Cardiac muscle cell (in vitro differentiated cells and primary cell): ENCODE results near the gene PTDSS2. TPM values are rescaled to one million over a fixed set of nuclear protein-coding genes. Genes with fewer than 3 reads are reported as not detected.

Experiments used
- DNase-seq, 2 donors: peaks; one replicate each; pipeline versions ENCODE4 v3.0.0 to v3.0.0-alpha.2; 2010 to 2017; ENCODE audit warnings: low read depth in 1 of 2, low spot score in 1 of 2
- H3K27ac ChIP-seq: fragments of 200-600 bp; sonication (generic); 2 replicates; pipeline ENCODE4 v1.5.1; 2016
- H3K27me3 ChIP-seq: fragments of 200-600 bp; sonication (generic); 2 replicates; pipeline ENCODE4 v1.6.0; 2016; ENCODE audit warnings: control low read depth
- H3K36me3 ChIP-seq: fragments of 200-600 bp; sonication (generic); 2 replicates; pipeline ENCODE4 v1.5.1; 2016; ENCODE audit warnings: control low read depth
- H3K4me1 ChIP-seq: fragments of 200-600 bp; sonication (generic); 2 replicates; pipeline ENCODE4 v1.8.1; 2017; ENCODE audit warnings: low read depth, mild to moderate bottlenecking, mixed run types
- H3K4me3 ChIP-seq: fragments of 200-600 bp; sonication (generic); 2 replicates; pipeline ENCODE4 v1.5.1; 2016; ENCODE audit warnings: mild to moderate bottlenecking
- H3K9me3 ChIP-seq: fragments of 200-600 bp; sonication (generic); 2 replicates; pipeline ENCODE4 v1.5.1; 2017; ENCODE audit warnings: low read depth, mild to moderate bottlenecking, control low read depth
- CTCF ChIP-seq: IDR thresholded peaks from 2 replicates; pipeline ENCODE4 v1.5.1; 2012; ENCODE audit warnings: low read depth, mild to moderate bottlenecking, low read length
- polyA plus RNA-seq: library from polyadenylated mRNA; unstranded; fragments of >200 nt; fragmentation: Nextera tagmentation; extraction: Ambion mirVana; gene quantifications from 2 replicates; pipeline ENCODE4 v1.2.1, GENCODE V29; 2016
- total RNA-seq: library from RNA; depleted of rRNA; stranded (reverse); fragments of >200 nt; gene quantifications from 2 replicates; pipeline ENCODE4 v1.2.3, GENCODE V29; 2016

The PTDSS2 gene
- total and polyA plus RNA-seq, 2 experiments from 2014 or later: 69.6 to 202 TPM

- no peak for DNase-seq
- H3K4me3 ChIP-seq: no peak overlapping the region
These were observed 32.3 kb upstream of the PTDSS2 start for GRCh38 chr11:417652-418342.

GRCh38 chr11:418343-419247 is 31.5 kb upstream of the PTDSS2 start:
- DNase-seq: no peak
- peaks cover 3% of the 10 kb centered on the region for H3K4me1 ChIP-seq
- no peak overlapping the region for H3K27ac ChIP-seq
- H3K27me3 ChIP-seq: peaks cover 53% of the 10 kb centered on the region
- H3K9me3 ChIP-seq: no peaks in the 10 kb centered on the region
- no peaks in the 10 kb centered on the region for H3K36me3 ChIP-seq
- H3K4me3 ChIP-seq: no peak overlapping the region
- TF ChIP-seq CTCF: no peak

More at GRCh38 chr11:417652-418342, 32.3 kb upstream of the PTDSS2 start:
- H3K36me3 ChIP-seq: no peaks in the 10 kb centered on the region
- TF ChIP-seq CTCF: no peak
- no peak overlapping the region for H3K27ac ChIP-seq
- H3K27me3 ChIP-seq: peaks cover 57% of the 10 kb centered on the region
- H3K9me3 ChIP-seq: no peaks in the 10 kb centered on the region
- peaks cover 3% of the 10 kb centered on the region for H3K4me1 ChIP-seq

- Histone ChIP-seq H3K4me1 (peaks cover 3% of the 10 kb centered on the region), H3K4me3 (no peak overlapping the region), H3K27ac (no peak overlapping the region), H3K27me3 (peaks cover 52% of the 10 kb centered on the region), H3K36me3 (no peaks in the 10 kb centered on the region), H3K9me3 (no peaks in the 10 kb centered on the region)
- no peak for TF ChIP-seq CTCF
- no peak for DNase-seq
These were observed 30.7 kb upstream of the PTDSS2 start for GRCh38 chr11:419248-420005.

- H3K4me1 ChIP-seq: peaks cover 3% of the 10 kb centered on the region
- no peaks in the 10 kb centered on the region for H3K36me3 ChIP-seq
- H3K9me3 ChIP-seq: no peaks in the 10 kb centered on the region
- no peak overlapping the region for H3K27ac ChIP-seq
- H3K4me3 ChIP-seq: no peak overlapping the region
- H3K27me3 ChIP-seq: peaks cover 44% of the 10 kb centered on the region
- TF ChIP-seq CTCF: no peak
- no peak for DNase-seq
These were observed 29.8 kb upstream of the PTDSS2 start for GRCh38 chr11:420054-420910.

GRCh38 chr11:420911-421321 is 29.2 kb upstream of the PTDSS2 start:
- H3K27me3 ChIP-seq: peaks cover 38% of the 10 kb centered on the region
- DNase-seq: no peak
- no peaks in the 10 kb centered on the region for H3K9me3 ChIP-seq
- no peaks in the 10 kb centered on the region for H3K36me3 ChIP-seq
- TF ChIP-seq CTCF: no peak
- no peak overlapping the region for H3K4me3 ChIP-seq
- no peak overlapping the region for H3K27ac ChIP-seq
- peaks cover 3% of the 10 kb centered on the region for H3K4me1 ChIP-seq
